Psoas muscle (tissue), 8 donors: ENCODE data around the gene ORMDL3. TPM values are rescaled to one million over a fixed set of nuclear protein-coding genes. Genes with fewer than 3 reads are reported as not detected.
A peak's percentile ranks its signal among the peaks of the same experiment; 100 is the strongest.

Source experiments
- ATAC-seq, 4 donors: fragments of 200-7000 bp; cut with Tn5 transposase; one replicate each; pipeline ENCODE4 v1.9.1; 2020; ENCODE audit warnings: moderate library complexity in 3 of 4, mild to moderate bottlenecking in 2 of 4
- DNase-seq, 2 donors: peaks; one replicate each; pipeline ENCODE4 v3.0.0-alpha.2; 2020
- H3K27ac ChIP-seq: fragments of 200-600 bp; one replicate; pipeline ENCODE4 v1.8.0; 2022
- H3K27me3 ChIP-seq, 3 donors: fragments of 200-600 bp in 1 of 3; one replicate each; pipeline versions ENCODE4 v1.6.1 to v1.8.0; 2013 to 2022; ENCODE audit warnings: low read length in 2 of 3, mild to moderate bottlenecking in 2 of 3, moderate library complexity in 1 of 3; ENCODE audit not compliant: insufficient read depth in 3 of 3
- H3K36me3 ChIP-seq, 2 donors: fragments of 200-600 bp in 1 of 2; one replicate each; pipeline versions ENCODE4 v1.6.1 to v1.8.0; 2013 to 2022; ENCODE audit warnings: low read depth in 1 of 2, mild to moderate bottlenecking in 1 of 2, moderate library complexity in 1 of 2; ENCODE audit not compliant: insufficient read depth in 1 of 2
- H3K4me1 ChIP-seq: fragments of 200-600 bp; one replicate; pipeline ENCODE4 v1.8.0; 2022
- H3K4me3 ChIP-seq: fragments of 200-600 bp; one replicate; pipeline ENCODE4 v1.8.0; 2022; ENCODE audit warnings: mild to moderate bottlenecking
- H3K9me3 ChIP-seq: fragments of 200-600 bp; one replicate; pipeline ENCODE4 v1.8.0; 2022
- WGBS, 3 donors: extraction: QIAGEN DNeasy Blood & Tissue Kit; methylation state at CpG; one replicate each; pipeline versions ENCODE4 v1.1.6 to v1.1.7; 2013; 5-methylcytosine and 5-hydroxymethylcytosine counted together
- intact Hi-C, 2 donors: fragments of 100-400 bp; cut with DNase I; formaldehyde crosslinking; loops; one replicate each; pipeline versions ENCODE4 v1.11.0 to v1.14.2; 2022
- polyA plus RNA-seq, 3 donors: library from polyadenylated mRNA; stranded (reverse); fragments of 200-250 nt; gene quantifications; one replicate each; pipeline ENCODE4 v1.2.3, GENCODE V29; 2013
- total RNA-seq, 4 donors: library from RNA; stranded (reverse); fragmentation: NEBNext Ultra II Directional in 2 of 4; extraction: Animal tissue kit (Norgen Biotek cat#: 25700) in 2 of 4; gene quantifications; one replicate each; pipeline versions ENCODE4 v1.2.1 to v1.2.4, GENCODE V29; 2021 to 2023
- TF ChIP-seq, protein P1 (sequence below): fragments of 200-600 bp; IDR thresholded peaks from one replicate; pipeline ENCODE4 v1.8.0; 2022; ENCODE audit warnings: antibody characterized with exemption
- donor health status: healthy with polysubstance abuse.
- donor health status: DM: no; HTN: no; CAD: no; lungs with moderate emphysema.
- donor health status: Bipolar disorder and iron deficiency.
- donor health status: healthy.
- donor health status: DM: yes; HTN: yes; CAD: no.
- donor health status: DM: no; HTN: no; CAD: no.
- donor health status: DM: no; HTN: no; CAD: no.
- donor health status: DM: yes; HTN: yes; CAD: no.

The ORMDL3 gene
- total and polyA plus RNA-seq, 7 donors, result 16.9 to 66.9 (median 22.7) TPM

- no peaks in the 10 kb centered on the region for H3K36me3 ChIP-seq
- peak overlapping the region; percentile 61 for H3K4me3 ChIP-seq
- TF ChIP-seq, protein P1, sequence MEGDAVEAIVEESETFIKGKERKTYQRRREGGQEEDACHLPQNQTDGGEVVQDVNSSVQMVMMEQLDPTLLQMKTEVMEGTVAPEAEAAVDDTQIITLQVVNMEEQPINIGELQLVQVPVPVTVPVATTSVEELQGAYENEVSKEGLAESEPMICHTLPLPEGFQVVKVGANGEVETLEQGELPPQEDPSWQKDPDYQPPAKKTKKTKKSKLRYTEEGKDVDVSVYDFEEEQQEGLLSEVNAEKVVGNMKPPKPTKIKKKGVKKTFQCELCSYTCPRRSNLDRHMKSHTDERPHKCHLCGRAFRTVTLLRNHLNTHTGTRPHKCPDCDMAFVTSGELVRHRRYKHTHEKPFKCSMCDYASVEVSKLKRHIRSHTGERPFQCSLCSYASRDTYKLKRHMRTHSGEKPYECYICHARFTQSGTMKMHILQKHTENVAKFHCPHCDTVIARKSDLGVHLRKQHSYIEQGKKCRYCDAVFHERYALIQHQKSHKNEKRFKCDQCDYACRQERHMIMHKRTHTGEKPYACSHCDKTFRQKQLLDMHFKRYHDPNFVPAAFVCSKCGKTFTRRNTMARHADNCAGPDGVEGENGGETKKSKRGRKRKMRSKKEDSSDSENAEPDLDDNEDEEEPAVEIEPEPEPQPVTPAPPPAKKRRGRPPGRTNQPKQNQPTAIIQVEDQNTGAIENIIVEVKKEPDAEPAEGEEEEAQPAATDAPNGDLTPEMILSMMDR, result no peak
- DNase-seq (no peak), ATAC-seq (no peak)
- no peaks in the 10 kb centered on the region for H3K27me3 ChIP-seq
- intact Hi-C loops, result no loop called here
- 29 to 41% (median 38%) methylated on average over 8 to 9 of the region's 9 CpGs for WGBS, 3 donors
- peak overlapping the region; percentile 68 for H3K27ac ChIP-seq
- H3K9me3 ChIP-seq, result no peaks in the 10 kb centered on the region
- peaks cover 5% of the 10 kb centered on the region for H3K4me1 ChIP-seq
These were observed 26.1 kb upstream of the ORMDL3 start for GRCh38 chr17:39953471-39953888.

- DNase-seq, result peak; percentile 98 to 99
- intact Hi-C loops, result no loop called here
These were observed 25.5 kb upstream of the ORMDL3 start for GRCh38 chr17:39952680-39953470.

GRCh38 chr17:39951924-39952679 is 24.7 kb upstream of the ORMDL3 start:
- intact Hi-C loops, result no loop called here
- no peaks in the 10 kb centered on the region for H3K9me3 ChIP-seq
- 60 to 67% (median 65%) methylated on average over 22 of the region's 22 CpGs for WGBS, 3 donors

More at GRCh38 chr17:39952680-39953470, 25.5 kb upstream of the ORMDL3 start:
- Histone ChIP-seq H3K4me3 (peak overlapping the region; percentile 61), H3K27me3 (no peaks in the 10 kb centered on the region), H3K27ac (peak overlapping the region; percentile 68), H3K9me3 (no peaks in the 10 kb centered on the region), H3K4me1 (peaks cover 5% of the 10 kb centered on the region), H3K36me3 (no peaks in the 10 kb centered on the region)
- ATAC-seq, result peak; percentile 93 to 95 (median 94)
- WGBS, 3 donors, result 1 to 2% (median 1%) methylated on average over 34 to 55 of the region's 55 CpGs
- TF ChIP-seq, protein P1, result no peak

DNA sequence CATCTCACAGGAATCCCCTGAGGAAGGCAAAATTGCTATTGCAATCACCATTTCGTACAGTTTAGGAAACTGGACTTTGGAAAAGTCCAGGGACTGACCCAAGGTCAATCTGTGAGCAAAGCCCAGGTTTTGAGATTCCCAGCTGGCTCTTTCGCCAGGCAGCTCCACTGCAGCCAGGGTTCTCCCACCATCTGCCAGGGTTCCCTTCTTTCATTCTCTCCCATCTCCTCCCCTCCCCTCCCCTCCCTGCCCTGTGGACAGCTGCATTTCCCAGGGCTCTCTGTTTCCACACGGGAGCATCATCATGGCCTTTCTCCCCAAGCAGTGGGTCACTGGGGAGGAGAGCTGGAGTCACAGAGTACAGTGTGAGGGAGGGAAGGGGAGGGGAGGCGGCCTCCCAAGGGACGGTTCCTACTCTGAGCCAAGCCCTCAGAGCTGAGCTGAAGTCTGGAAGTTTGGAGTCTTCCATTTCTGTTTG is 23.5 kb upstream of the ORMDL3 start:
- H3K27me3 ChIP-seq, result no peaks in the 10 kb centered on the region
- TF ChIP-seq, protein P1, result no peak
- H3K27ac ChIP-seq, result no peak overlapping the region
- H3K9me3 ChIP-seq, result no peaks in the 10 kb centered on the region
- H3K4me1 ChIP-seq, result peaks cover 5% of the 10 kb centered on the region
- DNase-seq (peak in 1 of 2 donors; percentile 62), ATAC-seq (no peak)
- intact Hi-C loops, result no loop called here
- H3K4me3 ChIP-seq, result no peak overlapping the region
- 39 to 66% (median 51%) methylated on average over 5 of the region's 5 CpGs for WGBS, 3 donors
- no peaks in the 10 kb centered on the region for H3K36me3 ChIP-seq

More at GRCh38 chr17:39951924-39952679, 24.7 kb upstream of the ORMDL3 start:
- peak overlapping the region; percentile 59 for H3K27ac ChIP-seq
- TF ChIP-seq, protein P1, result no peak
- no peaks in the 10 kb centered on the region for H3K36me3 ChIP-seq
- peaks cover 5% of the 10 kb centered on the region for H3K4me1 ChIP-seq
- DNase-seq (peak; percentile 35 to 64), ATAC-seq (no peak)
- no peaks in the 10 kb centered on the region for H3K27me3 ChIP-seq
- peak overlapping the region; percentile 54 for H3K4me3 ChIP-seq
